Activated CD4-positive, alpha-beta T cell treated with anti-CD3 and anti-CD28 coated beads for 36 hours (primary cell): ENCODE measurements around the gene LONRF3. TPM values are rescaled to one million over a fixed set of nuclear protein-coding genes. Genes with fewer than 3 reads are reported as not detected.
"Not testable (repeated sequence)": the region's sequence is repeated elsewhere in the genome, so short reads cannot be mapped to it uniquely, and the experiment has no call there.

ENCODE experiments used
- ATAC-seq: fragments of 200-7000 bp; cut with Tn5 transposase; one replicate; pipeline ENCODE4 v1.10.0; 2021; ENCODE audit warnings: mild to moderate bottlenecking, moderate library complexity
- CTCF ChIA-PET: fragments of 350-600 bp; sonication (Branson Sonifier 250); formaldehyde crosslinking; loops from one replicate; lab custom pipeline; 2021; ENCODE audit warnings: antibody characterized with exemption; lab: Charles Lee
- POLR2A ChIA-PET: fragments of 350-600 bp; sonication (Branson Sonifier 250); formaldehyde crosslinking; loops from one replicate; lab custom pipeline; 2021; ENCODE audit warnings: antibody characterized with exemption, inconsistent platforms; lab: Charles Lee
- DNase-seq: peaks from one replicate; pipeline ENCODE4 v3.0.0-alpha.2; 2020
- H3K27ac Mint-ChIP-seq: one replicate; pipeline ENCODE4 v1.8.0; 2021; ENCODE audit warnings: mixed read lengths
- H3K27me3 Mint-ChIP-seq: one replicate; pipeline ENCODE4 v1.8.0; 2021; ENCODE audit warnings: mixed read lengths
- H3K36me3 Mint-ChIP-seq: one replicate; pipeline ENCODE4 v1.8.0; 2021; ENCODE audit warnings: low read depth, mixed read lengths
- H3K4me1 Mint-ChIP-seq: one replicate; pipeline ENCODE4 v1.8.0; 2021; ENCODE audit warnings: mixed read lengths
- H3K4me3 Mint-ChIP-seq: one replicate; pipeline ENCODE4 v1.8.0; 2021; ENCODE audit warnings: mild to moderate bottlenecking, moderate library complexity, mixed read lengths
- H3K9me3 Mint-ChIP-seq: one replicate; pipeline ENCODE4 v1.8.0; 2021; ENCODE audit warnings: low read depth, mixed read lengths
- intact Hi-C, 2 experiments: fragments of 100-400 bp; cut with DNase I in 1 of 2; cut with micrococcal nuclease in 1 of 2; formaldehyde crosslinking; loops; one replicate each; pipeline versions ENCODE4 v1.14.2 to v1.15.1; 2022 to 2024; cut with DNase I, micrococcal nuclease
- total RNA-seq, 2 experiments: library from RNA; stranded (reverse); gene quantifications; one replicate each; pipeline ENCODE4 v1.2.3, GENCODE V29; 2021

LONRF3 gene
- total RNA-seq, 2 experiments from 2014 or later = 1.7 to 1.9 TPM

- H3K27me3 Mint-ChIP-seq = no peaks in the 10 kb centered on the region
- CTCF ChIA-PET = interaction anchor here (0.6 kb wide), 1 partner anchor 151 kb away, joined by 5 read pairs; no protein-coding TSS in a partner anchor
- ATAC-seq (no peak), DNase-seq (no peak)
- peaks cover 18% of the 10 kb centered on the region for H3K4me1 Mint-ChIP-seq
- intact Hi-C loops = no loop called here
- no peak overlapping the region for H3K4me3 Mint-ChIP-seq
- POLR2A ChIA-PET = no interaction called here
- peaks cover 21% of the 10 kb centered on the region for H3K36me3 Mint-ChIP-seq
- no peak overlapping the region for H3K27ac Mint-ChIP-seq
- no peaks in the 10 kb centered on the region for H3K9me3 Mint-ChIP-seq
Measured at GRCh38 chrX:118989886-118990285, 15.5 kb downstream of the LONRF3 start.

- ChIA-PET POLR2A (no interaction called here), CTCF (no interaction called here)
- H3K36me3 Mint-ChIP-seq = peaks cover 17% of the 10 kb centered on the region
- no peaks in the 10 kb centered on the region for H3K27me3 Mint-ChIP-seq
- DNase-seq (no peak), ATAC-seq (no peak)
- no peak overlapping the region for H3K4me3 Mint-ChIP-seq
- intact Hi-C loops = no loop called here
- H3K9me3 Mint-ChIP-seq = no peaks in the 10 kb centered on the region
- H3K27ac Mint-ChIP-seq = no peak overlapping the region
- peaks cover 21% of the 10 kb centered on the region for H3K4me1 Mint-ChIP-seq
Measured at GRCh38 chrX:118990512-118991227, 16.3 kb downstream of the LONRF3 start.

GRCh38 chrX:118992441-118993121 lies 18.2 kb downstream of the LONRF3 start:
- CTCF ChIA-PET = interaction anchor here (0.7 to 1.4 kb wide), 2 partner anchors 11 to 16 kb away, joined by 3 to 4 read pairs; no protein-coding TSS in a partner anchor
- H3K4me3 Mint-ChIP-seq, H3K9me3 Mint-ChIP-seq, POLR2A ChIA-PET, H3K27me3 Mint-ChIP-seq, intact Hi-C loops, H3K27ac Mint-ChIP-seq, DNase-seq, ATAC-seq: not testable (repeated sequence)
- Mint-ChIP-seq H3K36me3 (peaks cover 14% of the 10 kb centered on the region), H3K4me1 (peaks cover 21% of the 10 kb centered on the region)

- Mint-ChIP-seq H3K4me3 (no peak overlapping the region), H3K27me3 (no peaks in the 10 kb centered on the region), H3K27ac (no peak overlapping the region), H3K4me1 (no peaks in the 10 kb centered on the region), H3K9me3 (no peaks in the 10 kb centered on the region), H3K36me3 (no peaks in the 10 kb centered on the region)
- no peak for DNase-seq
- ChIA-PET POLR2A (no interaction called here), CTCF (interaction anchor here (0.6 to 3.1 kb wide), 2 partner anchors 10 to 155 kb away, joined by 3 to 16 read pairs; no protein-coding TSS in a partner anchor)
- intact Hi-C loops = no loop called here
- ATAC-seq = no peak
Measured at GRCh38 chrX:119003462-119003861, 29.0 kb downstream of the LONRF3 start.

GRCh38 chrX:119004920-119005524 lies 30.6 kb downstream of the LONRF3 start:
- Mint-ChIP-seq H3K9me3 (no peaks in the 10 kb centered on the region), H3K4me3 (no peak overlapping the region), H3K4me1 (no peaks in the 10 kb centered on the region), H3K27me3 (no peaks in the 10 kb centered on the region), H3K27ac (no peak overlapping the region), H3K36me3 (no peaks in the 10 kb centered on the region)
- DNase-seq (peak; percentile 68), ATAC-seq (peak; percentile 61)
- POLR2A ChIA-PET = no interaction called here
- intact Hi-C loops = loop anchor here (1.0 to 5.0 kb wide), 4 partner anchors 62 to 158 kb away; no protein-coding TSS in a partner anchor
- CTCF ChIA-PET = interaction anchor here (0.6 to 3.1 kb wide), 10 partner anchors 10 to 250 kb away, joined by 3 to 16 read pairs (median 4); no protein-coding TSS in a partner anchor

GRCh38 chrX:119007189-119007770 lies 32.9 kb downstream of the LONRF3 start:
- no peaks in the 10 kb centered on the region for H3K27me3 Mint-ChIP-seq
- intact Hi-C loops = loop anchor here in 1 of 2 experiments (5.0 kb wide), 1 partner anchor 160 kb away; no protein-coding TSS in a partner anchor
- H3K36me3 Mint-ChIP-seq = peaks cover 6% of the 10 kb centered on the region
- no peaks in the 10 kb centered on the region for H3K4me1 Mint-ChIP-seq
- CTCF ChIA-PET = interaction anchor here (0.6 kb wide), 1 partner anchor 461 kb away, joined by 5 read pairs; the partner anchor contains the start of gene SLC25A5
- no peak overlapping the region for H3K4me3 Mint-ChIP-seq
- DNase-seq = no peak
- POLR2A ChIA-PET = no interaction called here
- H3K27ac Mint-ChIP-seq = no peak overlapping the region
- no peak for ATAC-seq
- H3K9me3 Mint-ChIP-seq = no peaks in the 10 kb centered on the region

- Mint-ChIP-seq H3K27ac (no peak overlapping the region), H3K4me3 (no peak overlapping the region), H3K36me3 (peaks cover 6% of the 10 kb centered on the region), H3K27me3 (no peaks in the 10 kb centered on the region), H3K9me3 (no peaks in the 10 kb centered on the region), H3K4me1 (no peaks in the 10 kb centered on the region)
- intact Hi-C loops = loop anchor here (1.0 to 5.0 kb wide), 2 partner anchors 161 kb away; no protein-coding TSS in a partner anchor
- ChIA-PET POLR2A (no interaction called here), CTCF (interaction anchor here (0.8 to 2.2 kb wide), 8 partner anchors 8 to 159 kb away, joined by 3 to 11 read pairs (median 3); no protein-coding TSS in a partner anchor)
- ATAC-seq = peak; percentile 51
- DNase-seq = peak; percentile 55
Measured at GRCh38 chrX:119008110-119008744, 33.8 kb downstream of the LONRF3 start.

- Mint-ChIP-seq H3K36me3 (peaks cover 9% of the 10 kb centered on the region), H3K9me3 (no peaks in the 10 kb centered on the region), H3K27ac (no peak overlapping the region), H3K4me1 (no peaks in the 10 kb centered on the region), H3K27me3 (no peaks in the 10 kb centered on the region), H3K4me3 (no peak overlapping the region)
- CTCF ChIA-PET = interaction anchor here (0.8 to 2.2 kb wide), 9 partner anchors 8 to 160 kb away, joined by 3 to 11 read pairs (median 3); no protein-coding TSS in a partner anchor
- POLR2A ChIA-PET = no interaction called here
- ATAC-seq = no peak
- no peak for DNase-seq
- intact Hi-C loops = loop anchor here in 1 of 2 experiments (5.0 kb wide), 1 partner anchor 162 kb away; no protein-coding TSS in a partner anchor
Measured at GRCh38 chrX:119009071-119009470, 34.7 kb downstream of the LONRF3 start.

- ChIA-PET CTCF (no interaction called here), POLR2A (no interaction called here)
- H3K27me3 Mint-ChIP-seq = no peaks in the 10 kb centered on the region
- DNase-seq (no peak), ATAC-seq (no peak)
- H3K36me3 Mint-ChIP-seq = peaks cover 12% of the 10 kb centered on the region
- H3K4me3 Mint-ChIP-seq = no peak overlapping the region
- H3K9me3 Mint-ChIP-seq = no peaks in the 10 kb centered on the region
- no peak overlapping the region for H3K27ac Mint-ChIP-seq
- intact Hi-C loops = no loop called here
- H3K4me1 Mint-ChIP-seq = peaks cover 8% of the 10 kb centered on the region
Measured at GRCh38 chrX:119010491-119010890, 36.1 kb downstream of the LONRF3 start.

- Mint-ChIP-seq H3K27ac (no peak overlapping the region), H3K27me3 (no peaks in the 10 kb centered on the region), H3K9me3 (no peaks in the 10 kb centered on the region), H3K4me3 (no peak overlapping the region), H3K4me1 (peaks cover 14% of the 10 kb centered on the region), H3K36me3 (peaks cover 27% of the 10 kb centered on the region)
- CTCF ChIA-PET = no interaction called here
- intact Hi-C loops = no loop called here
- no peak for ATAC-seq
- no peak for DNase-seq
- POLR2A ChIA-PET = no interaction called here
Measured at GRCh38 chrX:119013164-119013563, 38.7 kb downstream of the LONRF3 start.
